MM.1S (cell line): ENCODE results near the gene C14orf132.

Experiments
- EZH2 ChIP-seq: fragments of 300-600 bp; sonication (generic); optimal IDR thresholded peaks from 2 replicates; pipeline ENCODE3; 2017; ENCODE audit warnings: low read depth, mild to moderate bottlenecking, antibody characterized with exemption, low read length, mixed read lengths
- TF ChIP-seq, protein P1 (sequence below): fragments of 300-600 bp; sonication (generic); IDR thresholded peaks from 2 replicates; pipeline ENCODE4 v1.5.1; 2016; ENCODE audit warnings: antibody characterized with exemption, low read length, mixed read lengths

DNA sequence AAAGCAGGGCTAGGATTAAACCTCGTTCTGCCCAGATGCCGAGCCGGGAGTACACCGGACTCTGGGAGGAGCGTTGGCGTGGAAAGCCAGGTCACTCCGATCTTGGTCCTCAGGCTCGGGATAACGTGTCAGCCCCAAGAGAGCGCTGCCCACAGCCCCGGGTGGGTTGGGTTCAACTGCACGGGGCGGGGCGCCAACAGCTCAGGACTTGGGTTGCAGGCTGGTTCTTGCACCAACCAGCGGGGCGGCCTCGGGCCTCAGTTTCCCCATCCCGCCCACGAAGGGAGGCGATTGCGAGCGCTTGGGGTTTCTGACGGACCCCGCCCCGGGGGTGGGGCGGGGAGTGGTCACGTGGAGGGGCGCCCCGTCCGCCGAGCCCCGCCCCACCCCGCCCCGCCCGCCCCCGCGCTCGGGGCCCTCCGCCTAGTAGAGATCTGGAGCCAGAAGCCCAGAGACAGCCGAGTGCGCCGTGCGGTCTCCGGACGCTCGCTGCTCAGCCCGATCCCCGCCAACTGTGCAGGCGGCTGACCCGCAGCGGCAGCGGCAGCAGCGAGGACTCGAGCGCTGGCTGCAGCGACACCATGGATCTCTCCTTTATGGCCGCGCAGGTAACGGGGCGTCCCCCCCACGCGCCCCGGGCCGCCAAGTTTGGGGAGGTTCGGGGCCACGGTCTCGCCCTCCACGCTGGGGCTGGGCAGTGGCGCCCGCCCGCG is at the start of gene C14orf132:
- TF ChIP-seq, protein P1, sequence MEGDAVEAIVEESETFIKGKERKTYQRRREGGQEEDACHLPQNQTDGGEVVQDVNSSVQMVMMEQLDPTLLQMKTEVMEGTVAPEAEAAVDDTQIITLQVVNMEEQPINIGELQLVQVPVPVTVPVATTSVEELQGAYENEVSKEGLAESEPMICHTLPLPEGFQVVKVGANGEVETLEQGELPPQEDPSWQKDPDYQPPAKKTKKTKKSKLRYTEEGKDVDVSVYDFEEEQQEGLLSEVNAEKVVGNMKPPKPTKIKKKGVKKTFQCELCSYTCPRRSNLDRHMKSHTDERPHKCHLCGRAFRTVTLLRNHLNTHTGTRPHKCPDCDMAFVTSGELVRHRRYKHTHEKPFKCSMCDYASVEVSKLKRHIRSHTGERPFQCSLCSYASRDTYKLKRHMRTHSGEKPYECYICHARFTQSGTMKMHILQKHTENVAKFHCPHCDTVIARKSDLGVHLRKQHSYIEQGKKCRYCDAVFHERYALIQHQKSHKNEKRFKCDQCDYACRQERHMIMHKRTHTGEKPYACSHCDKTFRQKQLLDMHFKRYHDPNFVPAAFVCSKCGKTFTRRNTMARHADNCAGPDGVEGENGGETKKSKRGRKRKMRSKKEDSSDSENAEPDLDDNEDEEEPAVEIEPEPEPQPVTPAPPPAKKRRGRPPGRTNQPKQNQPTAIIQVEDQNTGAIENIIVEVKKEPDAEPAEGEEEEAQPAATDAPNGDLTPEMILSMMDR, result no peak
- TF ChIP-seq EZH2, result no peak
